Activated CD8-positive, alpha-beta memory T cell treated with anti-CD3 and anti-CD28 coated beads, Interleukin-2, amount 10 ng/mL, durations not matched to agents 7 days and 5 days (primary cell): ENCODE measurements around the gene OSBP2. TPM values are rescaled to one million over a fixed set of nuclear protein-coding genes. Genes with fewer than 3 reads are reported as not detected.
A peak's percentile ranks its signal among the peaks of the same experiment; 100 is the strongest.

Experiments
- ATAC-seq: fragments of 150-1000 bp; cut with Tn5 transposase; one replicate; pipeline ENCODE4 v1.10.0; 2021; ENCODE audit warnings: moderate library complexity
- CTCF ChIA-PET: fragments of 350-600 bp; sonication (Branson Sonifier 250); formaldehyde crosslinking; loops from one replicate; lab custom pipeline; 2021; ENCODE audit warnings: antibody characterized with exemption; lab: Charles Lee
- DNase-seq: peaks from one replicate; pipeline ENCODE4 v3.0.0-alpha.2; 2020
- H3K27ac Mint-ChIP-seq: one replicate; pipeline ENCODE4 v1.8.0; 2021; ENCODE audit warnings: mild to moderate bottlenecking, mixed read lengths
- H3K27me3 Mint-ChIP-seq: one replicate; pipeline ENCODE4 v1.8.0; 2021; ENCODE audit warnings: mixed read lengths
- H3K36me3 Mint-ChIP-seq: one replicate; pipeline ENCODE4 v1.8.0; 2021; ENCODE audit warnings: mild to moderate bottlenecking, mixed read lengths
- H3K4me1 Mint-ChIP-seq: one replicate; pipeline ENCODE4 v1.8.0; 2021; ENCODE audit warnings: mixed read lengths
- H3K4me3 Mint-ChIP-seq: one replicate; pipeline ENCODE4 v1.8.0; 2021; ENCODE audit warnings: mild to moderate bottlenecking, moderate library complexity, mixed read lengths
- H3K9me3 Mint-ChIP-seq: one replicate; pipeline ENCODE4 v1.8.0; 2022; ENCODE audit warnings: low read depth, mixed read lengths
- total RNA-seq, 2 experiments: library from RNA; stranded (reverse); gene quantifications; one replicate each; pipeline ENCODE4 v1.2.3, GENCODE V29; 2021

Gene OSBP2
- total RNA-seq, 2 experiments from 2014 or later: 1.7 to 4.3 TPM

DNA sequence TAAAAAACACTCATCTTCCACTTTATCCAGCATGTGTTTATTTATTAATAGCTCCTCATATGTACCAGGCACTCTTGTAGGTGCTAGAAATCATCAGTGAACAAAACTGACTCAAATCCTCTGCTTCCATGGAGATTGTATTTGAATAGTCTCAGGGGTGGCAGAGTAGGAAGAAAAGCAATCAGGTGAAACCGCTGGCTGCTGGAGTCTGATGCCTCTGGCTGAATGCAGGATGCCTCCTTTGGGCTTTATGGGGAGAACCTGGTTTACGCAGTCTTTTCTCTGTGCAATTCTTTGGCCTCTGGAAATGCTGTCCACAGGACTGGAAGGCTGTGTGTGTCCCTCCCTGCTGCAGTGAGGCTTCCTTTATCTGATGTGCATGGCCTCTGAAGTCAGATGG lies 12.8 kb upstream of the OSBP2 start:
- ATAC-seq: no peak
- DNase-seq: no peak
- no peaks in the 10 kb centered on the region for H3K9me3 Mint-ChIP-seq
- H3K27me3 Mint-ChIP-seq: peaks cover 28% of the 10 kb centered on the region
- no peak overlapping the region for H3K4me3 Mint-ChIP-seq
- no peaks in the 10 kb centered on the region for H3K36me3 Mint-ChIP-seq
- peaks cover 7% of the 10 kb centered on the region for H3K4me1 Mint-ChIP-seq
- H3K27ac Mint-ChIP-seq: no peak overlapping the region
- CTCF ChIA-PET: interaction anchor here (1.1 to 1.3 kb wide), 3 partner anchors 10 to 47 kb away, joined by 3 read pairs; no protein-coding TSS in a partner anchor

DNA sequence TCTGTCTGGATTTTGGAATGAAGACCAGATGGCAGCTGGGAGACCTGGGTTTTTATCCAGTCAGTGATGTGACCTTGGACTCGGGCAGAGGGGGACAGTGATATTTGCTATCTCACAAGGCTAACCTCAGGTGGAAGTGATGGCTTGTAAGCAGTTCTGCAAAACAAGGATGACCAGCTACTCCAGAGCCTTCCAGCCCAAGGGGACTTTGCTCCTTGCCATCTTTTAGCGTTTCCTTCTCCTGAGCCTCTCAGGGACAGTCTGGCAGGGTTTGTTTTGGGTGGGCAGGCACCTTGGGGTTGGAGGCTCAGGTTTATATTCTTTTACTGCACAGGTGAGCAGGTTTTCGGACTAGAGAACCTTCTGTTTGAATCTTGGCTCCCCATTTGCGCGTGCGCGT lies 9.5 kb upstream of the OSBP2 start:
- Mint-ChIP-seq H3K36me3 (no peaks in the 10 kb centered on the region), H3K9me3 (no peaks in the 10 kb centered on the region), H3K4me1 (no peaks in the 10 kb centered on the region), H3K27ac (no peak overlapping the region), H3K27me3 (peaks cover 4% of the 10 kb centered on the region), H3K4me3 (no peak overlapping the region)
- ATAC-seq (no peak), DNase-seq (no peak)
- CTCF ChIA-PET: no interaction called here

DNA sequence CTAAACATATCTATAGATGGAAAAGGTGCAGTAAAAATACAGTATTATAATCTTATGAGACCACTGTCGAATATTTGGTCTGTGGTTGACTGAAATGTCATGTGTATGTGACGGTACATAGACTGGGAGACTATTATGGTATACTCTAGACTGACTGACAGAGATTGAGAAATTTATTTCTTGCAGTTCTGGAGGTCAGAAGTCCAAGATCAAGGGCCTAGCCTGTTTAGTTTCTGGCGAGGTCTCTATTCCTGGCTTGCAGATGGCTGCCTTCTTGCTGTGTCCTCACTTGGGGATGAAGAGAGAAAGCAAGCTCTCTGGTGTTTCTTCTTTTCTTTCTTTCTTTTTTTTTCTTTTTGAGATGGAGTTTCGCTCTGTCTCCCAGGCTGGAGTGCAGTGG lies 7.3 kb upstream of the OSBP2 start:
- H3K27ac Mint-ChIP-seq: no peak overlapping the region
- peaks cover 4% of the 10 kb centered on the region for H3K27me3 Mint-ChIP-seq
- DNase-seq (no peak), ATAC-seq (no peak)
- CTCF ChIA-PET: no interaction called here
- H3K4me1 Mint-ChIP-seq: no peaks in the 10 kb centered on the region
- no peaks in the 10 kb centered on the region for H3K36me3 Mint-ChIP-seq
- no peaks in the 10 kb centered on the region for H3K9me3 Mint-ChIP-seq
- no peak overlapping the region for H3K4me3 Mint-ChIP-seq

DNA sequence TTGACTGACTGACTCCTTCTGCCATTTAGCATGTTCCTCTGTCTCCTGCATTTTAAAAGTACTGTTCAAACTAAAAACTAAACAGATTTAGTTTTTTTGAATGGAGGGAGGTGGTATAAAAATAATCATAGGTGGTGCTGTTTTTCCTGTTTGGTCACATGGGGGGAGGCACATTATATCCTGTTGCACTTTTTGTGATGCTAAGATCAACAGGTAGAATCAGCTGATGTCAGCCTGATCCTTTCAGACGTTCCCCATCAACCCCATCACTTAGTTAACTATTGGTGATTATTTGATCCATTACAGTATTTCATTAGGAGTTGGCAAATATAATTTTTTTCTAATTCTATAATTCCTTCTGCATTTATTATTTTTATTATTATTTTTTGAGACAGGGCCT lies 5.1 kb upstream of the OSBP2 start:
- Mint-ChIP-seq H3K36me3 (no peaks in the 10 kb centered on the region), H3K27ac (no peak overlapping the region), H3K4me3 (no peak overlapping the region), H3K27me3 (peaks cover 8% of the 10 kb centered on the region), H3K4me1 (peaks cover 9% of the 10 kb centered on the region), H3K9me3 (no peaks in the 10 kb centered on the region)
- DNase-seq (no peak), ATAC-seq (no peak)
- CTCF ChIA-PET: no interaction called here

DNA sequence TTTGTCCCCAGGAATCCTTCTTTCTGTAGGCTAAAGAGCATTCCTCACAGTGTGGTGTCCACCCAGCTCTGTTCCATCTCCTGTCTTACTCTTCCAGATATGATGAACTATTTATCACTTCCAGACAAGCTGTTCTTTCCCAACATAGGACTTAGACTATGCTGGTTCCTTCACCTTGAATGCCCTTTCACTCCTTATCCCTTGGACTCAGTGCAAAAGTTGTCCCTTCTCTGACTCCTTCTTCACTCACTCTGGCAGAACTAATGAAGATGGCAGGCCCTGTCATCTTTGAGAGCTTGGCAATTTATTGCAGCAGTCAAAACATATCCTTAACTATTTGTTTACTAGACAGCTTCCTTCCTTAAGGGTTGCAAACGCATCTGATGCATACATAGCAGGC lies 3.5 kb upstream of the OSBP2 start:
- Mint-ChIP-seq H3K4me1 (peaks cover 16% of the 10 kb centered on the region), H3K36me3 (no peaks in the 10 kb centered on the region), H3K27me3 (peaks cover 10% of the 10 kb centered on the region), H3K9me3 (no peaks in the 10 kb centered on the region), H3K27ac (no peak overlapping the region), H3K4me3 (no peak overlapping the region)
- CTCF ChIA-PET: interaction anchor here (1.0 to 1.4 kb wide), 4 partner anchors 10 to 64 kb away, joined by 3 read pairs; no protein-coding TSS in a partner anchor
- ATAC-seq (no peak), DNase-seq (no peak)

DNA sequence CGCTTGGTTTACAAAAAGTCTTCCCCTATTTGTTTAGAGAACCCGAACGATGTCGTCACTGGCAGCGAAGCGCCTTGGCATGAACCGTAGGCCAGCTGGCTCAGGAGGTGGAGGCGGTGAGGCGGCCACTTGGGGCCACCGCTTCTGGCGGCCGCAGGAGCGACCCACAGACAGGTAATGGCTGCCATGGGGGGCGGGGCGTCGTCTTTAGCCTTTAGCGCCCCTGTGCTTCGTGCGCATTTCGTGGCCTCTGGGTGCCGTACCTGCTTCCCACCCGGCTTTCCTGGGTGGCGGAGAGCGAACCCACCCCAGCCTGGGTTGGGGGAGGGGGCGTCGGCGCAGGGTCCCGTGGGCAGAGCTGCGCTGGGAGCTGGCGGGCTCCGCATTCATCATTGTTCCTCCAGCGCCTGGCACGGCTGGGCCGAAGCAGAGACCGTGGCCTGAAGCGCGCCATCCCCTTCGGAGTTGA lies 469 bp upstream of the OSBP2 start:
- no peaks in the 10 kb centered on the region for H3K36me3 Mint-ChIP-seq

DNA sequence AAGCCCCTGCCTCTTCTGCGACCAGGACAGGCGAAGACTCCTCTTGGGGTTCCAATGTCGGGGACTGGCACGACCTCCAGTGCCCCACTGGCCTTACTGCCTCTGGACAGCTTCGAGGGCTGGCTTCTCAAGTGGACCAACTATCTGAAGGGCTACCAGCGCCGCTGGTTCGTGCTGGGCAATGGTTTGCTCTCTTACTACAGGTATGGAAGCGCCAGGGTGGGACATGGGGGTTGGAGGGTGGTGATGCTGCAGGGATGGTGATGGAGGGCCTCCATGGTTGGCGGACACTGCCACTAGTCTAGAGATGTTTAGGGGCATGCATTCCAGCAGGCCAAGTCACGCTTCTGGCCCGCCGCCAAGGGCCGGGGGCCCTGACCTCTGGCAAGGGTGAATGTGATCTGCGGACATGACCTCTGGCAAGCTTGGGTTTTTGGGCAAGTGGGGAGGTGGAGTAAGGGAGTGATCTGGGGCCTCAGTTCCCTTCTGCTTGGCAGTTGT lies 727 bp downstream of the OSBP2 start:
- Mint-ChIP-seq H3K27me3 (peaks cover 10% of the 10 kb centered on the region), H3K27ac (no peak overlapping the region), H3K4me3 (peak overlapping the region; percentile 58), H3K4me1 (peaks cover 16% of the 10 kb centered on the region), H3K9me3 (no peaks in the 10 kb centered on the region), H3K36me3 (no peaks in the 10 kb centered on the region)
- no peak for DNase-seq
- no peak for ATAC-seq
- CTCF ChIA-PET: interaction anchor here (1.2 to 3.9 kb wide), 3 partner anchors 10 to 61 kb away, joined by 6 to 20 read pairs (median 8); partner anchors contain the start of gene SLC35E4

More for the DNA sequence above, 469 bp upstream of the OSBP2 start:
- Mint-ChIP-seq H3K4me3 (peak overlapping the region; percentile 77), H3K27me3 (peaks cover 10% of the 10 kb centered on the region), H3K9me3 (no peaks in the 10 kb centered on the region), H3K27ac (peak overlapping the region; percentile 79), H3K4me1 (peaks cover 16% of the 10 kb centered on the region)
- ATAC-seq: peak; percentile 78
- CTCF ChIA-PET: interaction anchor here (0.9 to 3.9 kb wide), 5 partner anchors 12 to 61 kb away, joined by 3 to 20 read pairs (median 4); partner anchors contain the start of gene SLC35E4
- peak; percentile 74 for DNase-seq

DNA sequence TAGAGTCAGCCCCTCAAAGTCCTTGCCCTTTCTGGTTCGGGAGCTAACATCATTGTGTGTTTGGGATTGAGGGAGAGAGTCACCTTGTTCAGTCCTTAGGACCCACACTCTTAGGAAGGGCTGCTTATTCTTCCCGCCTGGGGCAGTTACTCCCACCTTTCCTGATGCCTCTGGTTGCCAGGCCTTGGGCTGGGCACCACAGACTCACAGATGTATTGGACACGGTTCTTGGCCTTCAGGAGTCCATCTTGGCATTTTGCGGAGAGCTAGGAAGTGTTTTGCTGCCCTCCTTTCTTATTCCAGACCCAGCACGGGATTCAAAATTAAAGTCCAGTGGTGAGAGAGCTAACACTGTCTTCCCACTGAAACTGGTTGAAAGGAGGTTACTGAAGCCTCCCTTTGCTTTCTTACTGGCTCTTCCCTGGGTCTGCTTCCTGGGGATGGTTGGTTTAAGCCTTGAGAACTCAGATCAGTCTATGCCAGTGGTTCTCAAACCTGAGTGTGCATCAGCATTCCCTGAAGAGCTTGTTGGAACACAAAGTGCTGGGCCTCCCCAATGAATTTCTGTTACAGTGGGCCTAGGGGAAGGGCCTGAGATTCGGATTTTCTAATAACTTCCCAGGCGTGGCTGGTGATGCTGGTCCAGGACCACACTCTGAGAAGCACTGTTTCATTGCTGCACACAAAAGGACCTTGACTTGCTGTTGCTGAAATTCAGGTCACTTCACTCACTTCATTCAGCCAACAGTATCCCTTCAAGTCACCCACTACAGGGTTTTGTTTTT lies 1.4 kb downstream of the OSBP2 start:
- peak overlapping the region; percentile 58 for H3K4me3 Mint-ChIP-seq
- CTCF ChIA-PET: interaction anchor here (1.2 to 3.9 kb wide), 3 partner anchors 10 to 61 kb away, joined by 6 to 20 read pairs (median 8); partner anchors contain the start of gene SLC35E4
- no peak for DNase-seq
- H3K27ac Mint-ChIP-seq: no peak overlapping the region
- ATAC-seq: no peak
- H3K9me3 Mint-ChIP-seq: no peaks in the 10 kb centered on the region
- peaks cover 16% of the 10 kb centered on the region for H3K4me1 Mint-ChIP-seq
- H3K36me3 Mint-ChIP-seq: no peaks in the 10 kb centered on the region
- H3K27me3 Mint-ChIP-seq: peaks cover 10% of the 10 kb centered on the region

DNA sequence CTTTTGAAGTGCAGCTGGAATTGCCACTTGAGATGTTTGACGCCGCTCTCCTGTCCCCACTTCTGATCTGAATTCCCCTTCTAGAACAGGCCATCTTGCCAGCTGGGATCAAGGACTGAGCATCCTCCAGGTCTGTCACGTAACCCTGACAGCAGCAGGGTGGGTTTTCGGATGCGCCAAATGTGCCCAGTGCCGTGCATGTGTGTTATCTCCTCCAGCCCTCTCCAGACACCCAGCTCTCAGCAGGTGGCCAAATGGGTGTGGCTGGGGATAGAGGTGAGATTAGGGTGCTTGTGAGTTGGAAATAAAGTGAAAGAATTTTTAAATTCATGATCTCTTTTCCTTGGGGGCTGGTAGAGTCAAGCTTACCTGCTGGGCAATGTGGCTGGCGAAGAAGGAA lies 3.3 kb downstream of the OSBP2 start:
- CTCF ChIA-PET: no interaction called here
- Mint-ChIP-seq H3K4me3 (no peak overlapping the region), H3K27me3 (peaks cover 10% of the 10 kb centered on the region), H3K27ac (no peak overlapping the region), H3K36me3 (no peaks in the 10 kb centered on the region), H3K9me3 (no peaks in the 10 kb centered on the region), H3K4me1 (peaks cover 15% of the 10 kb centered on the region)
- ATAC-seq (no peak), DNase-seq (no peak)

DNA sequence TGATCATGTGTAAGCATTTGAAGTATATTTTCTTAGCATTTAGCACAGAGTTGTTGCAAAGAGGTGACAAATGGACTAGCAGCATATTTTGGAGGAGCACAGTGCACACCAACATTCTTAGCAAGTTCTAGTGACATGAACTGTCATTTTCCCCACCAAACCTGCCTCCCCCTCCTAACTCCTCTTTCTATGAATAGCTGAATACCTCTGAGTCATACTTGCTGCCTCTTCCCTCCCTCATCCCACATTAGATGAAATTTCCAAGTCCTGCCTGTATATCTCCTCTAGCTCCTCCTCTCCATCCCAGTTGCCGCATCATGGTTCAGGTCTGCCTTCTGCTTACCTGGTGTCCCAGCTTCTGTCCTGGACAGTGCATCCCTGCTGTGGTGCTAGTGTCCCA lies 7.2 kb downstream of the OSBP2 start:
- H3K4me3 Mint-ChIP-seq: no peak overlapping the region
- H3K36me3 Mint-ChIP-seq: peaks cover 1% of the 10 kb centered on the region
- no peak for DNase-seq
- H3K9me3 Mint-ChIP-seq: no peaks in the 10 kb centered on the region
- CTCF ChIA-PET: interaction anchor here (1.0 to 2.6 kb wide), 4 partner anchors 20 to 67 kb away, joined by 3 to 8 read pairs (median 4); no protein-coding TSS in a partner anchor
- no peak overlapping the region for H3K27ac Mint-ChIP-seq
- no peak for ATAC-seq
- H3K4me1 Mint-ChIP-seq: peaks cover 24% of the 10 kb centered on the region
- no peaks in the 10 kb centered on the region for H3K27me3 Mint-ChIP-seq

DNA sequence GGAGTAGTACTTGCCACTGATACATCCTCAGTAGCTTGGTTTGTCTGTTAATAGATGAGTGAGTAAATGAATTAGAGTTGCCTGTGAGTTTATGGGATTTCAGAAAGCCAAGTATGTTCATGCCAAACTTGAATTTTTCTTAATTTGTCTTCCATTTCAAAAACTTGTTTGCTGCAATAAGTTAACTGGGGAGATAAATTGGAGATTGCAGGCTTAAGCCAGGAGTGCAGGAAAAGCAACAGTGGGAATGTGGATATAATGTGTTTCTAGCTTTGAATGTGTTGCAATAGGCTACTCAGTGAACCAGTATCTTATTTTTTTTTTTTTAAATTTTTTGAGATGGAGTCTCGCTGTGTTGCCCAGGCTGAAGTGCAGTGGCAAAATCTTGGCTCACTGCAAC lies 8.2 kb downstream of the OSBP2 start:
- CTCF ChIA-PET: interaction anchor here (0.8 to 2.6 kb wide), 3 partner anchors 43 to 221 kb away, joined by 3 to 8 read pairs (median 3); no protein-coding TSS in a partner anchor
- DNase-seq (no peak), ATAC-seq (no peak)
- H3K27me3 Mint-ChIP-seq: no peaks in the 10 kb centered on the region
- peaks cover 1% of the 10 kb centered on the region for H3K36me3 Mint-ChIP-seq
- H3K9me3 Mint-ChIP-seq: no peaks in the 10 kb centered on the region
- peaks cover 28% of the 10 kb centered on the region for H3K4me1 Mint-ChIP-seq
- H3K4me3 Mint-ChIP-seq: no peak overlapping the region
- H3K27ac Mint-ChIP-seq: no peak overlapping the region

DNA sequence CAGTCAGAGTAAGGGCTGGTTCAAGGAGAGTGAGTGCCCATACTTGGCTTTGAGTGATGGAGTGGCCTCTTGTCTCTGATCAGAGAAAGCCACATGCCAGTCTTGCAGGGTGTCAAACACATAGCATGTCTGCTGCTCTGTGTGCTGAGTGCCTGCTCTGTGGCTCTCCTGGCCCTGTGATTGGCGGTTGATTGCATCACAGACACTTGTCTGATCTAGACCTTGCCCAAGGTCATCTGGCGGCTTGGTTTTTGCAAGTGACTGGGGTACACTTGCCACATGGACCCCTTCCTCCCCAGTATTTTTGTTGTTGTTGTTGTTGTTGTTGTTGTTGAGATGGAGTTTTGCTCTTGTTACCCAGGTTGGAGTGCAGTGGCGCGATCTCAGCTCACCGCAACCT lies 10.3 kb downstream of the OSBP2 start:
- ATAC-seq: no peak
- H3K36me3 Mint-ChIP-seq: peaks cover 5% of the 10 kb centered on the region
- peaks cover under 1% of the 10 kb centered on the region for H3K9me3 Mint-ChIP-seq
- no peaks in the 10 kb centered on the region for H3K27me3 Mint-ChIP-seq
- DNase-seq: no peak
- H3K4me1 Mint-ChIP-seq: peaks cover 36% of the 10 kb centered on the region
- CTCF ChIA-PET: interaction anchor here (0.6 to 2.6 kb wide), 4 partner anchors 38 to 70 kb away, joined by 3 to 16 read pairs (median 11); partner anchors contain the start of gene SLC35E4
- H3K4me3 Mint-ChIP-seq: no peak overlapping the region
- H3K27ac Mint-ChIP-seq: peak overlapping the region; percentile 93
